H1 (cell line): Measurements from ENCODE around the gene C3orf85.

ENCODE experiments used
- CEBPB ChIP-seq: IDR thresholded peaks from 2 replicates; pipeline ENCODE4 v1.6.1; 2012; ENCODE audit warnings: low read depth, low read length
- CTCF ChIP-seq, 3 experiments: IDR thresholded peaks; 1 replicate in 2 of 3; 2 replicates in 1 of 3; pipeline versions ENCODE4 v1.5.1 to v1.6.1; 2011; ENCODE audit warnings: low read length in 3 of 3, mild to moderate bottlenecking in 3 of 3, inconsistent platforms in 2 of 3, low read depth in 1 of 3, moderate library complexity in 1 of 3; ENCODE audit not compliant: insufficient read depth in 1 of 3; ENCODE audit errors: control extremely low read depth in 1 of 3
- EGR1 ChIP-seq: IDR thresholded peaks from 2 replicates; pipeline ENCODE4 v1.6.1; 2011; ENCODE audit warnings: low read depth, low read length, borderline replicate concordance
- EP300 ChIP-seq, 2 experiments: IDR thresholded peaks; 1 replicate in 1 of 2; 2 replicates in 1 of 2; pipeline ENCODE4 v1.6.1; 2011 to 2012; ENCODE audit warnings: low read depth in 2 of 2, low read length in 2 of 2, mild to moderate bottlenecking in 2 of 2, borderline replicate concordance in 1 of 2, inconsistent platforms in 1 of 2, moderate library complexity in 1 of 2
- MAX ChIP-seq: IDR thresholded peaks from 2 replicates; pipeline ENCODE4 v1.6.1; 2012; ENCODE audit warnings: inconsistent platforms
- NRF1 ChIP-seq: IDR thresholded peaks from 2 replicates; pipeline ENCODE4 v1.6.1; 2011; ENCODE audit warnings: mild to moderate bottlenecking, low read depth, low read length, improper control_type of control experiment
- POLR2A ChIP-seq, 2 experiments: IDR thresholded peaks; 1 replicate in 1 of 2; 2 replicates in 1 of 2; pipeline ENCODE4 v1.6.1; 2011; ENCODE audit warnings: low read depth in 2 of 2, low read length in 2 of 2, mild to moderate bottlenecking in 2 of 2; ENCODE audit errors: control extremely low read depth in 1 of 2
- POLR2AphosphoS5 ChIP-seq: IDR thresholded peaks from 2 replicates; pipeline ENCODE4 v1.6.1; 2011; ENCODE audit warnings: low read depth, low read length
- SIN3A ChIP-seq, 2 experiments: IDR thresholded peaks in 1 of 2; conservative IDR thresholded peaks in 1 of 2; 2 replicates each; pipeline ENCODE4 v1.6.1; 2011 to 2012; ENCODE audit warnings: low read length in 2 of 2, improper control_type of control experiment in 1 of 2, low read depth in 1 of 2, mild to moderate bottlenecking in 1 of 2
- TAF1 ChIP-seq: IDR thresholded peaks from 2 replicates; pipeline ENCODE4 v1.6.1; 2011; ENCODE audit warnings: mild to moderate bottlenecking, low read depth, low read length
- TF ChIP-seq, protein P1 (sequence below): IDR thresholded peaks from 2 replicates; pipeline ENCODE4 v1.6.1; 2011; ENCODE audit warnings: low read length, improper control_type of control experiment
- TF ChIP-seq, protein P2 (sequence below): IDR thresholded peaks from 2 replicates; pipeline ENCODE4 v1.6.1; 2012; ENCODE audit warnings: low read length, inconsistent platforms

GRCh38 chr3:109095166-109095565 lies 41.4 kb upstream of the C3orf85 start:
- TF ChIP-seq EP300 (IDR thresholded peaks at IDR 0.05; ENCODE audit: borderline replicate concordance in 1 of 2, low read depth in 2 of 2, low read length in 2 of 2) (no peak), SIN3A (conservative IDR thresholded peaks at IDR 0.05 in 1 of 2, IDR thresholded peaks at IDR 0.05 in 1 of 2; ENCODE audit: low read depth in 1 of 2, low read length in 2 of 2) (no peak), CTCF (IDR thresholded peaks at IDR 0.05; ENCODE audit: control extremely low read depth in 1 of 3, insufficient read depth in 1 of 3, low read depth in 1 of 3, low read length in 3 of 3) (no peak), MAX (no peak), EGR1 (no peak), CEBPB (no peak), TAF1 (no peak), POLR2A (IDR thresholded peaks at IDR 0.05; ENCODE audit: control extremely low read depth in 1 of 2, low read depth in 2 of 2, low read length in 2 of 2) (no peak), NRF1 (no peak), POLR2AphosphoS5 (no peak)
- TF ChIP-seq, protein P1, sequence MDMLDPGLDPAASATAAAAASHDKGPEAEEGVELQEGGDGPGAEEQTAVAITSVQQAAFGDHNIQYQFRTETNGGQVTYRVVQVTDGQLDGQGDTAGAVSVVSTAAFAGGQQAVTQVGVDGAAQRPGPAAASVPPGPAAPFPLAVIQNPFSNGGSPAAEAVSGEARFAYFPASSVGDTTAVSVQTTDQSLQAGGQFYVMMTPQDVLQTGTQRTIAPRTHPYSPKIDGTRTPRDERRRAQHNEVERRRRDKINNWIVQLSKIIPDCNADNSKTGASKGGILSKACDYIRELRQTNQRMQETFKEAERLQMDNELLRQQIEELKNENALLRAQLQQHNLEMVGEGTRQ: no peak
- TF ChIP-seq, protein P2, sequence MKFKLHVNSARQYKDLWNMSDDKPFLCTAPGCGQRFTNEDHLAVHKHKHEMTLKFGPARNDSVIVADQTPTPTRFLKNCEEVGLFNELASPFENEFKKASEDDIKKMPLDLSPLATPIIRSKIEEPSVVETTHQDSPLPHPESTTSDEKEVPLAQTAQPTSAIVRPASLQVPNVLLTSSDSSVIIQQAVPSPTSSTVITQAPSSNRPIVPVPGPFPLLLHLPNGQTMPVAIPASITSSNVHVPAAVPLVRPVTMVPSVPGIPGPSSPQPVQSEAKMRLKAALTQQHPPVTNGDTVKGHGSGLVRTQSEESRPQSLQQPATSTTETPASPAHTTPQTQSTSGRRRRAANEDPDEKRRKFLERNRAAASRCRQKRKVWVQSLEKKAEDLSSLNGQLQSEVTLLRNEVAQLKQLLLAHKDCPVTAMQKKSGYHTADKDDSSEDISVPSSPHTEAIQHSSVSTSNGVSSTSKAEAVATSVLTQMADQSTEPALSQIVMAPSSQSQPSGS: no peak
